UCSD-AML1 (cell line): ENCODE results near the gene THTPA.

ENCODE experiments used
- DNase-seq: peaks from one replicate; lab custom pipeline; 2025; ENCODE audit not compliant: unreplicated experiment; lab: John Stamatoyannopoulos, UW

The THTPA gene

DNA sequence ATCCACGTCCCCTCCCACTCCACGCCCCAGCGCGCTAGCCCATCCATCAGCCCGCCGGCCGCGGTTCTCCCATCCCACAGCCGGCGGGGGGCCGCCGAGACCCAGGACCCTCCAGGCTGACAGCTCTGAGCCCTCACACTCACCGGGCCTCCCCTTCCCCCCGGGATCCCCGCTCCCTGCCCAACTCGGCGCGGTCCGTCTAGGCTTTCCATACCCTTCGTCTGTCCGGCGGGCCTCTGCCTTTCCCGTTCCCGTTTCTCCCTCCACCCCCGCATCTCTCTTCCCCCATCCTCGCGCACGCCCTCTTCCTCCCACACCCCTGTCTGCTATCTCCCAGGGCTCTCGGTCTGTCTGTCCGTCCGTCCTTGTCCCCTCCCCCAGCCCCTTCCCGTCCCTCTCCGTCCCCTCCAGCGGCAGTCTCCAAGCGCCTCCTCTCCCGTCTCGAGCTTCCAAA lies 5.2 kb upstream of the THTPA start:
- DNase-seq: no peak

DNA sequence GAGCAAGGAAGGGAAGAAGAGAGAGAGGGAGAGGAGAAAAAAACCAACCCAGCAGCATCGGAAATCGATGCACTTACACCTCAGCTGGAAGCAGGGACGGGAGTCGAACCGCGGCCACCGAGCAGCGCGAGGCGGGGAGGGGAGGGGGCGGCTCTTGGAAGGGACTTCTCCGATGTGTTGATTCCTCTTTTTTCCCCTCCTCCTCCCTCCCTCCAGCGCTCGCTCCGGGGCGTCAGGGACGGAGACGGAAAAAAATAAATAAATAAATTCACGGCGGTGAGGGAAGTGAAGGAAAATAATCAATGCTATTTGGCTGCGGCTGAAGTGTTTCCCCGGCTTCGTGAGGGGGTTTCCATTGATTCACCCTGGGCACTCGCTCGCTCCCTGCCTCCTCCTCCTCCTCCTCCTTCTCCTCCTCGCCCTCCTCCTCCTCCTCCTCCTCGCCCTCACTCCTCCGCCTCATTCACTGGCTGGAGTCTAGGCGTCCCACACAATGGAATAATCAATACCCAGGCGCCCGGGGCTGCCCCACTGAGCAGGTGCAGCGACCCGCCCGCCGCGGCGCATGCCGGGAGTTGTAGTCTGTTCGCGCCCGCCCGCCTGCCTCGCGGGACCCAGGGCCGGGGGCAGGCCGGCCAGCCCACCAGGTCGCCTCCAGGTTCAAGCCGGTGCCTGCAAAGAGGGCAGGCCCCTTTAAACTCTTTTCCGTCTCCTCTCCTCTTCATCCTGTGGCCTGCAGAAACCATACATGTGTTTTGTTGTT lies 4.6 kb upstream of the THTPA start, which contains the start of gene ZFHX2:
Gene ZFHX2 (minus strand): TSS at position 500 of the 763 bp plus-strand sequence. CDS start 16,440 bp downstream, outside the sequence.
- DNase-seq: peak; percentile 84

DNA sequence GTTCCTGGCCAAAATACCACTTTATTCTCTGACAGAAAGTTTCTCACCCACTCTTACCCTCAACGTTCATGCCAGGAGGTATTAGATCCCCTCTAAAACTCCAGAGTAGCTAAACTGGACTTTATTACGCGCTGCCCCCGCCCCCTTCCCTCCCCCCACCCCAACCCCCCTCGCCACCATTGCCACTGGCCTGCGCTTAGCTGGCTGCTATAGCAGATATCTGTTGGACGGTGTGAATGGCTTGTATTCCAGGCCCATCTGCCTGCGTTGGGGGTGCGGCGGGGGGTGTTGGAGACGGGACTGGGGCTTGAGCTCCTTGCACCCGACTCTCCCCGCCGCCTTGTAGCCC lies 564 bp upstream of the THTPA start:
- DNase-seq: no peak

DNA sequence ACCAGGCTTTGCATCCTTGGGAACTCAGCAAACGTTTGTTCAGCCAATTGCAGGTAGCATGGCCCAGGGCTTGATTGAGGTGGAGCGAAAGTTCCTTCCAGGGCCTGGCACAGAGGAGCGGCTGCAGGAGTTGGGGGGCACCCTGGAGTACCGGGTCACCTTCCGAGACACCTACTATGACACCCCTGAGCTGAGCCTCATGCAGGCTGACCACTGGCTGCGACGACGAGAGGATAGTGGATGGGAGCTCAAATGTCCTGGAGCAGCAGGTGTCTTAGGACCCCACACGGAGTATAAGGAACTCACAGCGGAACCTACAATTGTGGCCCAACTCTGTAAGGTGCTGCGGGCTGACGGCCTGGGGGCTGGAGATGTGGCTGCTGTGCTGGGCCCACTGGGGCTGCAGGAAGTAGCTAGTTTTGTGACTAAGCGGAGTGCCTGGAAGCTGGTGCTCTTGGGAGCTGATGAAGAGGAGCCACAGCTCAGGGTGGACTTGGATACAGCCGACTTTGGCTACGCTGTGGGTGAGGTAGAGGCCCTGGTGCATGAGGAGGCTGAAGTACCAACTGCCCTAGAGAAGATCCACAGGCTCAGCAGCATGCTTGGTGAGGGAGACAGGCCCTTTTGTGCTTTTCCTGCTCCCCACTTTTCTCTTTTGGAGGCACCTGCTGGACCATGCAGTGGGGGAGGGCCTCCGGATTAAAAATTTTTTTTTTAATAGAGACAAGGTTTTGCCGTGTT lies 799 bp downstream of the THTPA start:
- no peak for DNase-seq

DNA sequence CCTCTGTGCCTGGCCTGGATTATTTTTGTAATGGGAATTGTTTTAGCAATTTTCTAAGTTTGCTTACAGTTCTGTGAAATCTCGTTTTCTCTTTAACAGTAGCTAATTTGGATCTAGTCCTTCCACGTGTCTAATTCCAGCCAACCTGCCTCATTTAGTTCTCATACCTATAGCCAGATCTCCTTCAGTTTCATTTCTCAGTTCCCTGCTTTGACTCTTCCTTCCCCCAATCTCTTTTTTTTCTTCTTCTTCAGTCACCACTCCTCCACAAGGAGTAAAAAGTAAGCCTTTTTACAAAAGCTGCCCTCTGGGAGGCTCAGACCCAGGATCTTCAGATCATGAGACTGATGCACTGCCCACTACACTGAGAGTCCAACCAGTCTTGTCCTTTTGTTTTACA lies 1.4 kb downstream of the THTPA start:
- no peak for DNase-seq

DNA sequence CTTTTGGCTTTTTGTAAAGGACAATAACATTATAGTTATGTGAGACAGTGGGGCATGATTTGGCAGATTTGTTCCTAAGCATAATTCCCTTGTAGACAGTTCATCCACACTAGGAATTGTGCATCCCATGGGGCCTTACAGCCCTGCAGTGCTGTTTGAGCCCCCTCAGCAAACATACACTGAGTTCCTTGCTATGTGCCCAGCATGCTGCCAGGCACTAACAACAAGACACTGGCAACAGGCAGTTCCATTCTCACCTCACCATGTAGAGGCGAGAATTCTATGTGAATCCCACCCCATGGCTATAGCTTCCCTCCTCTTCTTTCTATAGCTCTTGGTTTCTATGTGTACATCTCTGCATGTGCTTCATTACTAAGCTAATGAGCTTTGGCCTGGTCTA lies 1.9 kb downstream of the THTPA start:
- no peak for DNase-seq

DNA sequence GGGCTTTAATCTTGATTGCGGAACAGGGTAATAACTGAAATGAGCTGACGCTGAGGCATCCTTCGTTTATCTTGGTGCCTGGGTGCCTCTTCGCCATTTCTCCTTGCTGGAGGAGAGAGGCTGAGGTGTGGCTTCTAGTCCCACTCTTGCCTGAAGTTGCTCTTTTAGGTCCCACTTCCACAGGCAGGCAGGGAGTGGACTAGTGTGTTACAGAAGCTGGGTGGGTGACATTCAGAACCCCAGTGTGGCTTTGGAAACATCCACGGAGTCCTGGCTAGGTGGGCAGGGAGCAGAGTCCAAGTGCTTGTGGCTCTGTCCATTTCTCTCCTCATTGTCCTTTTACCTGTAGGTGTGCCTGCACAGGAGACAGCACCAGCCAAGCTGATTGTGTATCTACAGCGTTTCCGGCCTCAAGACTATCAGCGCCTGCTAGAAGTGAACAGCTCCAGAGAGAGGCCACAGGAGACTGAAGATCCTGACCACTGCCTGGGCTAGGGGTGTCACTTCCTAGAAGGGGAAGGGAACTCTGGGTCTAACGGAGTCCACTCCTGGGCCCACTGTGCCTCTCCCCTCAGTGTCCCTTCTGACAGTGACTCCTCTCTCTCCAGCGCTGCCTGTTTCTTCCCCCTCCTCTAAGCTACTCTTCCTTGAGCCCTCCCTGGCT lies 2.4 kb downstream of the THTPA start:
- no peak for DNase-seq

DNA sequence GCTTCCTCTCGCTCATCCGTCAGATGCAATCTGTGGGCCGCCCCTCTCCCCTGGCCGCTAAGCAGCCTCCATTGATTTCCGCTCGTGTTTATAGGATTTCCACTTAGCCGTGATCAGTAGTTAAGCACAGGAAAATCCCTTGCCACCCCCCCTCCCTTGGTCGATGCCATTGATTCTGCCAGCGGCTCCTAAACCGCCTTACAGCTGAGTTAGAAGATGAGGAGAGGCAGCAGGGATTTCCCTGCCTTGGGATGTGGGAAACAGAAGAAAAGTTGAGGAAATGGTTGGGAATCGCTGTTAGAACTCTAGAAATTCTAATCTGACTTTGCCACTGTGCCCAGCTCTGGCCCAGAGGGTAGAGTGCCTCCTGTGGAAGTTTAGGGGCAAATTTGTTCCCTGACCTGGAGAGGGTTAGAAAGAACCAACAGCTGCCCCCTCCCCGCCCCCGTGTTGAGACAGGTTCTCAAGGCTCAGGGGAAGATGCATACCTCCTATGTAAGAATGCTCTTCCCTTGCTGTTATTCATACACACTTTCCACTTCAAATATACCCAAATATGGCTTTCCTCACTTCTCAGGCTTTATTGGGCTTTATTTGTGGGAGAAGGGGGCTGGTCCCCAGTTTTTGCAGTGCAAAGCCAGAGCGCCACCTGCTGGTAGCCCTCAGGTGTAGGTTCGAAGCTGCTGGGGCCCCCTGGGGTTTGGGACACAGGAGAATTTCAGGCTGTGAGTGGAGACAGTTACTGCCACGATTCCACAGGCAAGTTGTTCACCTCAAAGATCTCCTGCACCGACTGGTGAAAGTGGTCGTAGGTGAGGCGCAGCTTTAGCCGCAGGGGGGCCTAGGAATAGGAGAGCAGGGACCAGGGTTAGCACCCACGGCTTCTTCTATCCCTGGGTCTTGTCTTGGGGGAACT lies 3.2 kb downstream of the THTPA start:
- peak; percentile 57 for DNase-seq

DNA sequence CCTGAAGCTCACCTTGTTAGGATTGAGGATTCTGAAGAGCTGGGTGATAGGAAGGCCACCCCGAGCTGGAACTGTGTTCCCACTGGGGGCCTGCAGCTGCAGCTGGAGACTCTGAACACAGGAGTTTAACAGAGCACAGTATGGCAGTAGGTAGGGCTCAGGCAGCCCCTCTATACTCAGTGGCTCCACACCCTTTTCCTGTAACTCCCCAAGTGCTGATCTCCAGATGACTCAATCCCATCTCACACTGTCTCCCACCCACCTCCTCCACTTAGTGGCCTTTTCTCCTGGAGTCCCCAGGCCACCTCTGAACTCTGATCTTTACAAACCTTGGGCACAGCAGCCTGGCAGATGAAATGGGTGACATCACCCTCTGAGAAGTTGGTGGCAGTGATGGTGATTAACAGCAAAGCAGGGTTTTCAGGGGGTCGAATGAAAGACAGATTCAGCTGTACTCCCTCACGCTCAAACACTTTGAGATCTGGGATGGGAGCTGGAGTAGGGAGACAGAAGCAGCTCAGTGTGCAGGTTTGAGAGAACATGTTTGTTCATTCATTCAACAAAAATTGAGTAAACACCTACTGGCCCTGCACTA lies 4.0 kb downstream of the THTPA start:
- no peak for DNase-seq

DNA sequence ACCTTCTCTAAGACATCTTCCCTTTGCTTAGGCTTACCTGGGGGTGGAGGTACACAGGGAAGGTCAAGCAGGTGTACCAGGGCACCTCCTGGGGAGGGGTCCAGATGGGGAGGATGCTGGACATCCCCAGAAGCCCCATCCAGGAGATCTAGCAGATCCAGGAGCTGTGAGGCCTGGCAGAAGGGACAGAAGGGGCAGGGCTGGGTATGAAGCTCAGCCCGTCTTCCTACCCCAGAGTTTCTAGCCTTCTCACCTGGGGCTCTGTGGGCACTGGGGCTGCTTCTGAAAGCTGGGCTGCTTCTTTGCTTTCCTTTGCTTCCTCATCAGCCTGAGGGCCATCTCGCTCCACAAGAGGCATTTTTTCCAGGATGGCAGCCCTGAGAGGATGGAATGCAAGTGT lies 5.2 kb downstream of the THTPA start:
- no peak for DNase-seq

DNA sequence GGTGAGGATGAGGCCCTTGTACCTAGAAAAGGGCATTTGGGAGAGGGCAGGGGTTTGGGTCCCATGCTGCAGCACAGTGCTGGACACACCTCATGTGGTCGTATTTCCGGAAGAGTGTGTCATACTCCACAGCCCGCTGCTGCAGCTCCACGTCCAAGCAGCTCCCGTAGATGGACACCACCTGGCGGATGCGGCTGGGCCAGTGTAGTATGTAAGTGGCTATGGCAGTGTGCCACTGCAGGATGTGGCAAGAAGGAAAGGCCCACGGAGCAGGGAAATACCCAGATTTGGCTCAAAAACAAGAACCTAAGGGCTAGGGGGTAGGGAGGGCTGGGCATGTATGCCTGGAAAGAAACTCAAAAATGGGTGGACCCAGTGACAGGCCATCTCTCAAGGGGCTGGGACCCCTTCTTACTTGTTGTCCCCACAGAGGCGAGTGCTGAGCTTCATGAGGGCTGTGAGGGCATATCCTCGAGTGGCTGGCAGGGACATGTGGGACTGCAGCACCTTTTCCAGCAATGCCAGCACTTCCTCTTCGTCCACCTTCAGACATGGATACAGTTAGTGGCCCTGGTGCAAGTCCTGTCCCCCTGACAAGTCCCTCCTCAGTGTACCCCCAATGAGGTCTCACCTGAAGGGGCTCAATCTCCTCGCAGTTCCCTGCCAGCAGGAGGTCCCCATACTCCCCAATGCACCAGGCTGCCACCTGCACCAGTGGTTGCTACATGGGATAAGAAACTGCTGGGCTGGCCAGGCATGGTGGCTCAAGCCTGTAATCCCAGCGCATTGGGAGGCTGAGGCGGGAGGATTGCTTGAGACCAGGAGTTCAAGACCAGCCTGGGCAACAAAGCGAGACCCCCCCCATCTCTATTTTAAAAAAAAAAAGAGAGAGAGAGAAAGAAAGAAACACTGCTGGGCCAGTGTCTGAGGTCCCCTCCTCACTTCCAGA lies 6.1 kb downstream of the THTPA start:
- no peak for DNase-seq

DNA sequence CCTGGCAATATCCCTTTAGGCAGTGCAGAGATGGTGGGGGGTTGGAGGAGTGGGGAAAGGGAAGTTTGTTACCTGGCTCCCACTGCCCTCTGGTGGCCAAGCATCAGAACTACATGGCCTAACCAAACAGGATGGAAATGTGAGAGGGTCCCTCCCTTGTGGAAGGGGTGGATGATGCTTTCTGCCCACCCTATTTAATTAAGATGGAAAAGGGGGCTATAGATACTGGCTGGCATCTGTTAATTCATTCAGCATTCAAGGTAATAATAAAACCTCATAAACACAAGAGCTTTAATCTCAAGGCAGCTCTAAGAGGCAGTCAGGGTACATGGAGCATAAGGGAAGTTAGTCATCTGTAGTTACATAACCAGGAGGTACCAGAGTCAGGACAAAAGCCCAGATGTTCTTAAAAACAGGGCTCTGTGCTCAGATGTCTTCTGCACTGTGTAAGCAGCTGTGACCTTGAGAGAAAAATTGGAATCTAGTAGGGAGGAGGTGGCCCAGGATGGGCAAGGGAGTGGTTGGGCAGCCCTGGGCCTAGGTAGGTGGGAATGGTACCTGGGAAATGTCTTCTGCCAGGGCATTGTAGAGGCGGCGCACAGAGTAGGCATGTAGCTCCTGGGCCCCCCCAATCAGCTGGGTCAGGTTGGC lies 6.9 kb downstream of the THTPA start:
- peak; percentile 30 for DNase-seq

DNA sequence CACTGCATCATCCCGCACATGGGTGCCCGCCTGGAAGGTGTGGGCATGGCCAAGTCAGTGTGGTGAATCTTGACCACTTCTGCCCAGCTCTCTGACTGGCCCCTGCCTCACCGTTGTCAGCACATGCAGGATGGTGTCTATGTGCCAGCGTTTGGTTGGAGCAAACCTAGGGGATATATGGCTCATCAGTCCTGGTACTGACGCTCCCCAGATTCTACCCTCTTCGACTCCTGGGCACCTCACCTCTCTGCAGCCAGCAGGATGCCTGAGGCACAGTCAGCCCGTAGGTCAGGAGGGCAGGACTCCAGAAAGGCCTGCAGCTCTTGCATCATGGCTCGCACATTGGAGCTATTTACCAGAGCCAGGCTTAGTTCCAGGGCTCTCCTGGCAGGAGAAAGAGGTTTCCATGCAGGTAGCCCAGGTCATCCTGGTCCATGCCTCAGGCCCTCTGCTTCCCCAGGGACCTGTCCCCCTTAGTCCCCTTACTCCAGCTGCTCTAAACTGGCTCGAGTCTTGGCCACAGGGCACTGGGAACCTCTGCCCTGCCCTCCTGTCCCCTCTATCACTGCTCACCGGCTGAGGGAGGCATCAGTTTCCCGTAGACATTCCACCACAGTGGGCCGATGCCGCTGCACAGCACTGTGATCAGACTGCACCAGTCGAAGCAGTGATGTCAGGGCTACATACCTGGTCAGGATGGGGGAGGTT lies 7.6 kb downstream of the THTPA start:
- no peak for DNase-seq

DNA sequence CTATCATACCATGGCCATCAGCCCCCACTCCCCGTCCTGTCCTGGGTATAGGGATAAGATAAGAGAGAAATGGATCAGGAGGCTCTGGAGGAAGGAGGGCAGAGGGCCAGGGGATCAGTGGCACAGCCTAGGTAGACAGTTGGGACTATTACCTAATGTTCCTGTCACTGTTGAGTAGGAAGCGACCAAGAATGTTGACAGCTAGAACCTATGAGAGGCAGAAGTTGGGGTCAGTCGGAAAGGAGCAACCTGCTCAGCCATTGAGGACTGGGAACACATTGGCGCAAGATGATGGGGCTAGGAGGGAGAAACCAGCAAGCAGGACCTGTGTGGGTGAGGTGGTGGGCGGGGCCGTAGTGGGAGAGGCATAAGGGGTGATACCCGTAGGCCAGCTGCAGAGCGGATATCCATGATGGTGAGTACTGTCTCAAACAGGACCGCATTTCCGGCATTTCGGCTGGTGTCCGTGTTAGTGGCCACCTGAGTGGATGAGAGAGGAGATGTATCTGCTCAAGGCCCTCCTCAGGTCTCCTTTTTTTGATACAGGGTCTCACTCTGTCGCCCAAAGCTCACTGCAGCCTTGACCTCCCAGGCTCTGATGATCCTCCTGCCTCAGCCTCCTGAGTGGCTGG lies 8.2 kb downstream of the THTPA start:
- no peak for DNase-seq

DNA sequence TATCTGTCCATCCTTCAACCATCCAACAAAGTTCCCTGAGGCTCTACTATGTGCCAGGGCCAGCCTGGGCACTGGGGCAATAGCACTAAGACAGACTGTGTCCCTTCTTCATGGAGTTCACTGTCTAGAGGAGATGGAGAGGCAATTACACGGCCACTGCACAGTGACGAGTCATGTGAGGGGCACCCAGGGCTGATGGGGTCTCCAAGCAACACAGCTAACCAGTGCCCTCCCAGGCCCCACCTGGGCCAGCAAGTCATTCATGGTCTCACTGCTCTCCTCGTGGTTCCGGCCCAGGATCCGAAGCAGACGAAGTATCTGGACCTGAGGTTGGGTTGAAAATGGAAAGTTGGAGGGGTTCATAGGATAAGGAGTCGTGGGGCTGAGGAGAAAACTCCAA lies 8.8 kb downstream of the THTPA start:
- no peak for DNase-seq

DNA sequence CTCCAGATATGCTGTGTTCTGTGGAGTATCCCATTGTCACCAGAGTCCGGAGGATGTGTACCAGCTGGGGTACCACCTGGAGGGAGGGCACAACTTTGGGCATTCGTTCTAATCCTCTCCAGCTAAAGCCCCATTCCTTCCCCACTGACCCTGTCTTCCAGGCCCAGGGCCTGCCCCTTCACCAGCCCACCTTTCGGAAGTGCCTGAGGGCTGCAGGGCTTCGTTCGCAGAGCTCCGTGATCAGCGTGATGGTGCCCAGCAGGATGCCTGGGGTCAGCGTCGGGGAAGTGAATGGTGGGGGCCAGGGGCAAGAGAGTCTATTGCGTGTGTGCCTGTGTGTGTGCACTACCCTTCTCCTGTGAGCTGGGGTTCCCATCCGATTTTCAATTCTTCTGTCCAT lies 9.6 kb downstream of the THTPA start:
- no peak for DNase-seq

DNA sequence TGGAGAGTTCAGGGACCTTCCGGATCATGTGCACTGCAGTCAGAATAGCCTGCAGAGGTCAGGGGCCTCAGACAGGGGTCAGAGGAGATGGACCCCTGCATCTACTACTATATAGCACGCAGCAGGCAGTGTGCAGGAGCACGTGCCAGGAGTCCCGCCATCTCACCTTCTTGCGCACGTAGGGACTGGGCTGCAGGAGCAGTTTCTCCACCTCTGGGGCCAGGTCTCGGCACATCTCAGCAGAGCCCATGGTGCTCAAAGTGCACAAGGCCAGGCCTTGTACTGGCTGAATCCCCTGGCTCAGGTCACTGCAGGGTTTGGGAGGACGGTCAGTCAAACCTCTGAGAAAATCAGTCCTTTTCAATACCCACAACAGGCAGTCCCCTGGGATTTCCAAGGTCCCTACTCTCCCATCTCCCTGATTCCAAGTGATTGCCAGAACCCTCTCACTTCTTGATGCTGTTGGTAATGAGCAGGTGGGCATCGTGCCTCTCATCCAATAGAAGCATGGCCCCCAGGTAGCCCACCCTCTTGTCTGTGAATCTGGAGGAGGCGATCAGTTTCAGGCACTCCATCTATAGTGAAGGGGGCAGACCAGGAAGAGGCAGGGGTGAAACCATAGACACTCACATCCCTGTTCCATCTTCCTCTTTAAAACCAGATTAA lies 10.2 kb downstream of the THTPA start:
- DNase-seq: no peak
